Measurements from ENCODE around the gene GPR180. TPM values are rescaled to one million over a fixed set of nuclear protein-coding genes. Genes with fewer than 3 reads are reported as not detected.

GPR180 gene
- total RNA-seq, 1 donor from 2014 or later: 10.3 TPM

DNA sequence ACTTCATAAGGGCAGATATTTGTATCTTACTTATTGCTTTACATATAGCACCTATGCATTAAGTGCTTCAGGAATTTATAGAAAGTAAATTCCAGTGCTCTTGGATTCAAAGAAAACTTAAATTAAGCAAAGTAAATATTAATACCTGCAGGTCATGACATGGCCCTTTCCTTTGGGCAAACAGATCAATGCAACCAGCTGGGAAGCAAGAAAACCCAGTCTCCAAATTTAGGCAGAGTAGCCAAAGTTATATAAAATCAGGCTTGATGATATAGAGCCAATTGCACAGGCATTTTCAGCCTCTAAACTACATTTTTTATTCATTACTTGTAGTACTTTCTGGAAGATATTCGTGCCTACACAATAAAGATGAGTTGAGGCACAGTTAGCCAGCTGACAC lies 22.6 kb upstream of the GPR180 start:
- Mint-ChIP-seq H3K27ac (no peak overlapping the region), H3K9me3 (no peaks in the 10 kb centered on the region), H3K27me3 (no peaks in the 10 kb centered on the region), H3K4me1 (peaks cover 2% of the 10 kb centered on the region), H3K4me3 (no peak overlapping the region), H3K36me3 (ENCODE audit: low read depth) (peaks cover 55% of the 10 kb centered on the region)
- intact Hi-C loops (cut with micrococcal nuclease): no loop called here
- no peak for DNase-seq

DNA sequence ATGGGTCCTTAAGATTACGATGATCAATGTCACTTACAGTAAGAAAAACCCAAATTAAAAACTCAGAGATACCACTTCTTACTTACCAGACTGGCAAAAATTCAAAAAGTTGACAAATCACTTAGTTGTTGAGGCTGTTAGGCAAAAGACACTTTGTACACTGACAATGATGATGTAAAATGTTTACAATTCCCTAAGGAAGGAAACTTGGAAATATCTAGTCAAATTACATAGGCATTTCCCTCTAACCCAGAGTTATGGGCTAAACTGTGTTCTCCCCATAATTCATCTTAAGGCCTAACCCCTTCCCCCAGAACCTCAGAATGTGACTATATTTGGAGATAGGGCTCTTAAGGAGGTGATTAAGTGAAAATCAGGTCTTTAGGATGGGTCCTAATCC lies 17.7 kb upstream of the GPR180 start:
- intact Hi-C loops (cut with micrococcal nuclease): no loop called here
- Mint-ChIP-seq H3K27ac (no peak overlapping the region), H3K27me3 (no peaks in the 10 kb centered on the region), H3K4me1 (peaks cover 10% of the 10 kb centered on the region), H3K36me3 (ENCODE audit: low read depth) (peaks cover 69% of the 10 kb centered on the region), H3K9me3 (no peaks in the 10 kb centered on the region), H3K4me3 (no peak overlapping the region)
- DNase-seq: no peak

GRCh38 chr13:94585543-94586101 lies 16.0 kb upstream of the GPR180 start:
- intact Hi-C loops (cut with micrococcal nuclease): no loop called here

DNA sequence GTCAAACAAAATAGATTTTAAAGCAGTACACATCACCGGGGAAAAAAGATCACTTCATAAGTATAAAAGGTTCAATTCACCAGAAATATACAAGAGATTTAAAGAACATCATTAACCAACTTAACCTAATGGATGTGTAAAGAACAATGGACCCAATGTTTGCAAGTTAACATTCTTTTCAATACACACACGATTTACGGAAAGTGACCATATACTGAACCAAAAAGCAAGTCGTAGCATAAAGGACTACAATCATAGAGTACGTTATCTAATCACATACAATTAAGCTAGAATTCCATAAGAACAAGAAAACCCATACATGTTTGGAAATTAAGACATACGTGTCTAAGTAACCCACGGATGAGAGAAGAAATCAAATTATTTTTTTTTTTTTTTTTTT lies 15.3 kb upstream of the GPR180 start:
- H3K4me3 Mint-ChIP-seq: no peak overlapping the region
- H3K9me3 Mint-ChIP-seq: no peaks in the 10 kb centered on the region
- H3K27ac Mint-ChIP-seq: no peak overlapping the region
- no peaks in the 10 kb centered on the region for H3K27me3 Mint-ChIP-seq
- DNase-seq: no peak
- peaks cover 19% of the 10 kb centered on the region for H3K4me1 Mint-ChIP-seq
- peaks cover 65% of the 10 kb centered on the region for H3K36me3 Mint-ChIP-seq (ENCODE audit: low read depth)
- intact Hi-C loops (cut with micrococcal nuclease): no loop called here

More at GRCh38 chr13:94585543-94586101, 16.0 kb upstream of the GPR180 start:
- Mint-ChIP-seq H3K4me1 (peaks cover 13% of the 10 kb centered on the region), H3K9me3 (no peaks in the 10 kb centered on the region), H3K36me3 (ENCODE audit: low read depth) (peaks cover 66% of the 10 kb centered on the region), H3K4me3 (no peak overlapping the region), H3K27ac (no peak overlapping the region), H3K27me3 (no peaks in the 10 kb centered on the region)
- no peak for DNase-seq

DNA sequence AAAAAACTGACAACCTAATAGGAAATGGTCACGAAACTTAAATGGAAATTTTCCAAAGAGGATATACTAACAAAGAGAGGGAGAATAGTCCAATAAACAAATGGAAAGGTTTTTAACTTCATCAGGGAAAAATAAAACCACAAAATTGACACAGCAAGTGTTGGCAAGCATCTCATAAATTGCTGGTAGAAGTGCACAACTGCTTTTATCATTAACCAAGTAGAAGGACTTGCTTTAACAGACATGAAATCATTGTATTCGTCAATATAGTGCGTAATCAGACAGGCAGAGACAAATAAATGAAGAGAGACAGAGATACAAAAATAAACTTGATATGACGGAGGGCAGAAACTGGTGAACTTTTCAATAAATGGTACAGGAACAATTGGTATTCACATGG lies 13.1 kb upstream of the GPR180 start:
- Mint-ChIP-seq H3K9me3 (no peaks in the 10 kb centered on the region), H3K4me3 (no peak overlapping the region), H3K36me3 (ENCODE audit: low read depth) (peaks cover 57% of the 10 kb centered on the region), H3K27me3 (no peaks in the 10 kb centered on the region), H3K27ac (no peak overlapping the region), H3K4me1 (peaks cover 23% of the 10 kb centered on the region)
- intact Hi-C loops (cut with micrococcal nuclease): no loop called here
- no peak for DNase-seq

- no peaks in the 10 kb centered on the region for H3K27me3 Mint-ChIP-seq
- peaks cover 38% of the 10 kb centered on the region for H3K4me1 Mint-ChIP-seq
- H3K9me3 Mint-ChIP-seq: no peaks in the 10 kb centered on the region
- intact Hi-C loops (cut with micrococcal nuclease): no loop called here
- no peak overlapping the region for H3K27ac Mint-ChIP-seq
- no peak for DNase-seq
- H3K4me3 Mint-ChIP-seq: peak overlapping the region; percentile 22
- peaks cover 53% of the 10 kb centered on the region for H3K36me3 Mint-ChIP-seq (ENCODE audit: low read depth)
These were observed 10.9 kb upstream of the GPR180 start for GRCh38 chr13:94590744-94591143.

- intact Hi-C loops (cut with micrococcal nuclease): loop anchor here (5.0 kb wide), 1 partner anchor 707 kb away; the partner anchor contains the start of gene ABCC4
- H3K4me3 Mint-ChIP-seq: peak overlapping the region; percentile 93
- no peaks in the 10 kb centered on the region for H3K9me3 Mint-ChIP-seq
- H3K27me3 Mint-ChIP-seq: no peaks in the 10 kb centered on the region
- peak; percentile 81 for DNase-seq
- peaks cover 38% of the 10 kb centered on the region for H3K4me1 Mint-ChIP-seq
- H3K27ac Mint-ChIP-seq: peak overlapping the region; percentile 97
- peaks cover 31% of the 10 kb centered on the region for H3K36me3 Mint-ChIP-seq (ENCODE audit: low read depth)
These were observed 6.4 kb upstream of the GPR180 start for GRCh38 chr13:94595001-94595949.

DNA sequence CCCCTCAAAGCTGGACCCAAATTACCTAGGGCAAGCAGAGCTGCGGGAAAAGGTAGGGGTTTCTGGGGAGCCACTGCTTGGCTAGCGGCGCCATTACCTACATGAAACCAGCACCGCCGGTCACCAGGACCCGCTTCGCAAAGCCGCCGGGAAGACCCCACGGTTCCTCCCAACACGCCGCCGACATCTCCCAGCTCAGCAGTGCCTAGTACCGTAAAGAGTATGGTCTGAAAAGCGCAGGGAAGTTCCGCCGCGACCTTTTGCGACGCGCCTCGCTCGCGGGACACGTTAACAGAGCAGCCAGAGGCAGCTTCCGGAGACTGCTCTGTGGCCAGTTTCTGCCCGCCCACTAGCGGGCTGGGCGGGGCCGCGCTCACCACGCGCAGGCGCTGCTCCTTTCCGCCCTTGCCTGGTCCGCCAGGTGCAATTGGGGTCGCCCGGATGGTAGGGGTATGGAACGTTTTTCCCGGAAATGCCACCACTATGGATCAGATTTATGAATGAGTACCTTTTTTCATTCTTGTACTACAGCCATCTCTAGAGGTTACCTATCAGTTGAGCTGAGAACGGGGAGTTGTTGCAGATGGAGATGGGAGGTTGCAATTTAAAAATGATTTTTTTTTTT lies 5.6 kb upstream of the GPR180 start, which contains the start of gene TGDS:
Gene TGDS, minus strand, starts transcription at position 203 of the 625 bp plus-strand sequence. Its CDS starts 16 bp downstream, at position 187.
- Mint-ChIP-seq H3K9me3 (peaks cover 5% of the 10 kb centered on the region), H3K4me1 (peaks cover 34% of the 10 kb centered on the region), H3K36me3 (ENCODE audit: low read depth) (peaks cover 28% of the 10 kb centered on the region), H3K27me3 (no peaks in the 10 kb centered on the region), H3K27ac (peak within 1 kb of the TSS; percentile 97), H3K4me3 (peak within 1 kb of the TSS; percentile 93)
- intact Hi-C loops (cut with micrococcal nuclease): loop anchor here (1.0 to 5.0 kb wide), 4 partner anchors 47 to 706 kb away; partner anchors contain the start of gene ABCC4
- peak; percentile 97 for DNase-seq

GRCh38 chr13:94596575-94596971 lies 5.1 kb upstream of the GPR180 start:
- Mint-ChIP-seq H3K36me3 (ENCODE audit: low read depth) (peaks cover 27% of the 10 kb centered on the region), H3K9me3 (peaks cover 5% of the 10 kb centered on the region), H3K27ac (peak overlapping the region; percentile 97), H3K4me1 (peaks cover 34% of the 10 kb centered on the region), H3K4me3 (peak overlapping the region; percentile 93), H3K27me3 (no peaks in the 10 kb centered on the region)
- intact Hi-C loops (cut with micrococcal nuclease): loop anchor here (1.0 to 5.0 kb wide), 4 partner anchors 47 to 706 kb away; partner anchors contain the start of gene ABCC4
- DNase-seq: no peak

- Mint-ChIP-seq H3K27ac (no peak overlapping the region), H3K4me3 (no peak overlapping the region), H3K27me3 (no peaks in the 10 kb centered on the region), H3K36me3 (ENCODE audit: low read depth) (peaks cover 19% of the 10 kb centered on the region), H3K4me1 (peaks cover 36% of the 10 kb centered on the region), H3K9me3 (peaks cover 5% of the 10 kb centered on the region)
- no peak for DNase-seq
- intact Hi-C loops (cut with micrococcal nuclease): loop anchor here (5.0 kb wide), 1 partner anchor 704 kb away; the partner anchor contains the start of gene ABCC4
These were observed 3.4 kb upstream of the GPR180 start for GRCh38 chr13:94598281-94598680.

DNA sequence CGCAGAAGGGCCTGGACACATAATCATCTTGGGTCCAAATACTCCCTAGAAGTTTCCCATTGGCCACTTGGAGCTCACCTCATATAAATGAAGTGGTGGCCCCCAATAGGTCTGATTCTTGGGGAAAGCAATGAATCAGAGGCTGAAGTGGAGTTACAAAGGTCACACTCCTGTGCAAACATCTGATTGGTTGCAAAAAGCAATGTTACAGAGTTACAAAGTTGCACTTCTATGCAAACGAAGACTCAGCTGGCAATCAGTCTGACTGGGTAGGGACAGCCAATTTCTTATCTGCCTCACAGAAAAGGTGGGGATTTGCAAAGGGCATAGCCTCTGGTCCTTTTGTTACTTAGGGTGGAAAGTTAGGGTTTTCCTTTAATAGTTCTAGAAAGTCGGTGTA lies 1.8 kb upstream of the GPR180 start:
- H3K27me3 Mint-ChIP-seq: no peaks in the 10 kb centered on the region
- intact Hi-C loops (cut with micrococcal nuclease): loop anchor here (5.0 kb wide), 2 partner anchors 702 to 1077 kb away; partner anchors contain the start of genes ABCC4 and DNAJC3
- peaks cover 14% of the 10 kb centered on the region for H3K36me3 Mint-ChIP-seq (ENCODE audit: low read depth)
- H3K9me3 Mint-ChIP-seq: peaks cover 5% of the 10 kb centered on the region
- no peak for DNase-seq
- H3K4me3 Mint-ChIP-seq: no peak overlapping the region
- H3K4me1 Mint-ChIP-seq: peaks cover 29% of the 10 kb centered on the region
- H3K27ac Mint-ChIP-seq: no peak overlapping the region

DNA sequence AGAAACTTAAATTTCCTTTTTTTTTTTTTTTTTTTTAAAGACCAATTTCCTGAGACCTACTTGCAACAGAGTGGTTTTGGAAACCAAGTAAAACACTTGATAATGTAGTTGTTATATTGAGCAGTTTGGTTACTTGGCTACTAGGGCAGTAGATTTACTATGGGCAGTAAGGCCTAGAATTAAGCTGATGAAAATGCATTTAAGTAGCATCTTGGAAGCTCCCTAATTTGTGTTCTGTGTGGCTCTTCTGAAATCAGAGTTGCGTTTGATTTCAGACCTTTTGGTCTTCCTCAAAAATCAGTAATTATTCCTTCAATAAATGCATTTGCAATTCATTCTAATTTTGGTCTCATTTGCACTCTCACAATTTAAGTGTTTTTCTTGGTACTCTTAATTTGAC lies 810 bp downstream of the GPR180 start:
- intact Hi-C loops (cut with micrococcal nuclease): loop anchor here (2.0 to 5.0 kb wide), 2 partner anchors 14 to 1075 kb away; partner anchors contain the start of gene DNAJC3
- H3K4me3 Mint-ChIP-seq: peak overlapping the region; percentile 89
- peaks cover 16% of the 10 kb centered on the region for H3K36me3 Mint-ChIP-seq (ENCODE audit: low read depth)
- H3K9me3 Mint-ChIP-seq: peaks cover 5% of the 10 kb centered on the region
- no peaks in the 10 kb centered on the region for H3K27me3 Mint-ChIP-seq
- H3K27ac Mint-ChIP-seq: peak overlapping the region; percentile 79
- DNase-seq: no peak
- peaks cover 30% of the 10 kb centered on the region for H3K4me1 Mint-ChIP-seq

DNA sequence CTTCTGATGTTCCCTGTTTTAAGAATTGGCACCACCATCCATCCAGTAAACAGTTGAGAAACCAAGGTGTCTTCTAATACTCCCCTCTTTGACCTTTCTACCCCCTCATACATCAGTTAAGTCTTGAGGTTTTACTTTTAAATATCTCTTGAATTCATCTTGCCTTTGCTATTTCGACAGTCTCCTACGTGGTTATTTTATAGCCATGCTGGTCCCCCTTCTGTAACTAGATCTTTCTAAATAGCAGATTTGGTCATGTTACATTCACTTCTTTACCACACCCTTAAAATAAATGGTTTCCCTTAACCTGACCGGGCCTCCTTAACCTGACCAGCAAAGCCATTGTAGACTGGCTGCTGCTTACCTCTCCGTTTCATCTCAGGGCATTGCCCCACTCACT lies 5.4 kb downstream of the GPR180 start:
- peaks cover 34% of the 10 kb centered on the region for H3K4me1 Mint-ChIP-seq
- no peak overlapping the region for H3K4me3 Mint-ChIP-seq
- no peaks in the 10 kb centered on the region for H3K9me3 Mint-ChIP-seq
- H3K27ac Mint-ChIP-seq: no peak overlapping the region
- H3K36me3 Mint-ChIP-seq (ENCODE audit: low read depth): peaks cover 33% of the 10 kb centered on the region
- intact Hi-C loops (cut with micrococcal nuclease): no loop called here
- no peak for DNase-seq
- H3K27me3 Mint-ChIP-seq: no peaks in the 10 kb centered on the region

All from activated CD4-positive, alpha-beta T cell treated with anti-CD3 and anti-CD28 coated beads, Interleukin-2, amount 10 ng/mL, durations not matched to agents 24 days and 14 days (primary cell).